M059J (cell line): ENCODE results near the gene VCAN. TPM values are rescaled to one million over a fixed set of nuclear protein-coding genes. Genes with fewer than 3 reads are reported as not detected.
"Not testable (repeated sequence)": the region's sequence is repeated elsewhere in the genome, so short reads cannot be mapped to it uniquely, and the experiment has no call there.

Experiments used
- DNase-seq: peaks from one replicate; pipeline ENCODE4 v3.0.0-alpha.2; 2012; ENCODE audit warnings: low read depth
- total RNA-seq: library from RNA; depleted of rRNA; stranded (reverse); fragments of >200 nt; shearing (Covaris generic); gene quantifications from 2 replicates; pipeline ENCODE4 v1.2.3, GENCODE V29; 2014; rRNA removed

Gene VCAN
- total RNA-seq, result 42.5 and 84.4 TPM in 2 replicates

- peak; percentile 81 for DNase-seq
These were observed at the start of gene VCAN for GRCh38 chr5:83471405-83472212. TSS of gene VCAN (plus strand) at chr5:83471744. CDS start at chr5:83483519, 11,775 bp downstream.

DNA sequence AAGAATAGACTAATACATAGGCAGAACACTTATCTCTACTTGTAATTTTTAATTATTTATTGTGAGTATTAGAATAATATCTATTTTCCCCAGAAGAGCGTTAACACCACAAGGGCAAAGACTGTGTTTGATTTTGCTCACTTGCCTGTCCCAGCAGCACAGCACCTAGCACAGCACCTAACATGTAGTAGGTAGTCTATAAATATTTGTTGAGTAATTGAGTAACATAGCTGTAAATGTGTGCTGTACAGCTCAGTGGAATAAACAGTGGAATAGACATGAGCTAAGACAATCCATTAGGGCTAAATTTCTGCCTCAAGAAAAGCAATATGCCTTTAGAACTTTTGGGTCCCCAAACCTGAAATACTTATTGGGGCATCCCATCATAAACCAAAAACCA is 49.3 kb upstream of the VCAN start:
- DNase-seq, result no peak

DNA sequence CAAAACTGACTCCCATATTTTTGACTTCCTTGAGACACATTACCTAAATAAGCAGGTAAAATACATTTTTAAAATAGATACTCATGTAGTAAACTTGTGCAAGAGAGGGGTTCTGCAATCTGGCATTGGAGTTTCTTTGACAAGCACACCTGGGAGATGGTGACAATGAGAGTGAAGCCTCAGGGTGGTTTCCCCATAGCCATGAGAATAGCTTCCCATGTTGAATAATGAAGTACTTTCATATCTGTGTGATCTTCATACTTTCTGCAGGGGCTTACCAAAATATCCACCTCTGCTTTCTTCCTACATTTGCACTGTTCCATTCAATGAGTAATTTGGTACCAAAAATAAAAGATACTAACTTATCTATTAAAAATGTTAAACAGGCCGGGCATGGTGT is 44.7 kb upstream of the VCAN start:
- DNase-seq, result no peak

- no peak for DNase-seq
These were observed 43.4 kb upstream of the VCAN start for GRCh38 chr5:83428126-83428525.

DNA sequence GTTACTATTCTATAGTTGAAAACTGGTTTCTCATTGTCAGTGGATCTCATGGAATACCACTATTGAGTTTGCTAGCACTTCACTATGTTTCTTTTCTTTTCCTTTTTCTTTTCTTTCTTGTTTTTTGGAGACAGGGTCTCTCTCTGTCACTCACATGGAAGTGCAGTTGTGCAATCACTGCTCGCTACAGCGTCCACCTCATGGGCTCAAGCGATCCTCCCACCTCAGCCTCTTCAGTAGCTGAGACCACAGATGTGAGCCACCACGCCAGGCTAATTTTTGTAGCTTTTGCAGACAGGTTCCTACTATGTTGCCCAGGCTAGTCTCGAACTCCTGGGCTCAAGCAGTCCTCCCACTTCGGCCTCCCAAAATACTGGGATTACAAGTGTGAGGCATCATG is 42.7 kb upstream of the VCAN start:
- DNase-seq, result no peak

- peak; percentile 50 for DNase-seq
These were observed 41.2 kb upstream of the VCAN start for GRCh38 chr5:83430130-83431010.

- no peak for DNase-seq
These were observed 37.7 kb upstream of the VCAN start for GRCh38 chr5:83433891-83434290.

DNA sequence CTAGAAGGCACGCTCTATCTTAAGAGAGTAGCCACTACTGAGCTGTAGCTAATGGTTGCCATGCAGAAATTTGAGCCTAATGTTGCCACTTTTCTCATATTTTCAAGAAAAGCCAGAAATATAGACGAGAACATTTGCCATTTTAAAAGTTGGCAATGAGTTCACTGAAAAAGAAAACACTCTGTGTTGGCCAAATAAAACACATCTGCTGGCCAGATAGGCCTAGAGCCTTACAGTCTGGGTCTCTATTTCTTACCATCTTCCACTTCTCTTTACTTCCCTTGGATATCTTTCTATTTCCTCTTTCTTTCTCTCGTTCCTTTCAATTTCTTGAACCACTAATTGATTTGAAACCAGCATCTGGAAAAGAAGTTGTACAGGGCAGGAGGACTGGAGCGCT is 36.6 kb upstream of the VCAN start:
- no peak for DNase-seq

DNA sequence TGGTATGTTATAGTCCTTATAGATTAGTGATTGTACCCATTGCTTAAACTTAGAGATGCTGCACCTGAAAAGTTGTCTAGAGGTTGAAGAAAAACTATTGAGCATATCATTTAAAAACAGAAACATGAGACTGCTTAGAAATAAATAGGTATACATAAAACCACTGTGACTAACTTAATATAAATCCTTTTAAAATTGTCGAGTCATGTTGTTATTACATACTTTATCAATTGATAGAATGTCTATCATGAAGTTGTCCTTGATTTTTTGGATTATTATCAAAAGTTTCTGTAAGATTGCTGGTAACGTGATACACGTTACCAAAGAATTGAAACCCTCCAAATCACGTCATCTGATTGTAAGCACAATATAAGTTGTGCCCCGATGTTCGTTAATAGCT is 35.3 kb upstream of the VCAN start:
- no peak for DNase-seq

GRCh38 chr5:83437697-83438096 is 33.8 kb upstream of the VCAN start:
- not testable (repeated sequence) for DNase-seq

DNA sequence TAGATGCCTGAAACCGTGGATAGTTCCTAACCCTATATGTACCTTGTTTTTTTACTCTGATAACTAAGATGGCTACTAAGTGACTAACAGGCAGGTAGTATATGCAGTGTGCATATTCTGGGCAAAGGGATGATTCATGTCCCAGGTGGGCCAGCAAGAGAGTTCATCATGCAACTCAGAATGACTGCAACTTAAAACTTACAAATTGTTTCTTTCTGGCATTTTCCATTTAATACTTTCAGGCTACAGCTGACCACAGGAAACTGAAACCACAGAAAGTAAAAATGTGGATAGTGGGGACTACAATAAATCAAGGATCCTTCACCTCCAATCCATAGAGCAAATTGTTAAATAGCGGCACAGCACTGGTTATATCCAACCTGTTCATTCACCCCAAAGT is 30.7 kb upstream of the VCAN start:
- DNase-seq, result peak; percentile 59

- DNase-seq, result no peak
These were observed 29.8 kb upstream of the VCAN start for GRCh38 chr5:83441747-83442146.

GRCh38 chr5:83443534-83443933 is 28.0 kb upstream of the VCAN start:
- DNase-seq, result no peak

GRCh38 chr5:83444445-83444844 is 27.1 kb upstream of the VCAN start:
- DNase-seq, result no peak

GRCh38 chr5:83446253-83446947 is 25.1 kb upstream of the VCAN start:
- no peak for DNase-seq

GRCh38 chr5:83447533-83447932 is 24.0 kb upstream of the VCAN start:
- no peak for DNase-seq

GRCh38 chr5:83450183-83450966 is 21.2 kb upstream of the VCAN start:
- DNase-seq, result peak; percentile 25

GRCh38 chr5:83450967-83451248 is 20.6 kb upstream of the VCAN start:
- no peak for DNase-seq

GRCh38 chr5:83451955-83452354 is 19.6 kb upstream of the VCAN start:
- DNase-seq, result no peak

DNA sequence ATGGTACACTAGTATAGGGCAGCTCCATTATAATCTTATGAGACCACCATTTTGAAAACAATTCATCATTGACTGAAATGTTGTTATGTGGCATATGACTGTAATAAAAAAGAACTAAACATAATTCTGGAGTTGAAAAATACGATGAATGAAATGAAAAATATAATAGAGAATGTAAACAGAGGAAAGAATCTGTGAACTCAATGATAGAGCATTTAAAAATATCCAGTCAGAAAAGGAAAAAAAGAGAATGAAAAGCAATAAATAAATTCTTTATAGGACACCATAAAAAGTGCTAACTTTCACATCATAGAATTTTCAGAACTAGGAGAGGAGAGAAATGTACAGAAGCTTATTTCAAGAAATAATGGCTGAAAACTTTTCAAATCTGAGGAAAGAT is 17.6 kb upstream of the VCAN start:
- DNase-seq, result no peak

GRCh38 chr5:83464261-83464660 is 7.3 kb upstream of the VCAN start:
- DNase-seq, result no peak
